Measurements from ENCODE around the gene WNT9A.

WNT9A gene

DNA sequence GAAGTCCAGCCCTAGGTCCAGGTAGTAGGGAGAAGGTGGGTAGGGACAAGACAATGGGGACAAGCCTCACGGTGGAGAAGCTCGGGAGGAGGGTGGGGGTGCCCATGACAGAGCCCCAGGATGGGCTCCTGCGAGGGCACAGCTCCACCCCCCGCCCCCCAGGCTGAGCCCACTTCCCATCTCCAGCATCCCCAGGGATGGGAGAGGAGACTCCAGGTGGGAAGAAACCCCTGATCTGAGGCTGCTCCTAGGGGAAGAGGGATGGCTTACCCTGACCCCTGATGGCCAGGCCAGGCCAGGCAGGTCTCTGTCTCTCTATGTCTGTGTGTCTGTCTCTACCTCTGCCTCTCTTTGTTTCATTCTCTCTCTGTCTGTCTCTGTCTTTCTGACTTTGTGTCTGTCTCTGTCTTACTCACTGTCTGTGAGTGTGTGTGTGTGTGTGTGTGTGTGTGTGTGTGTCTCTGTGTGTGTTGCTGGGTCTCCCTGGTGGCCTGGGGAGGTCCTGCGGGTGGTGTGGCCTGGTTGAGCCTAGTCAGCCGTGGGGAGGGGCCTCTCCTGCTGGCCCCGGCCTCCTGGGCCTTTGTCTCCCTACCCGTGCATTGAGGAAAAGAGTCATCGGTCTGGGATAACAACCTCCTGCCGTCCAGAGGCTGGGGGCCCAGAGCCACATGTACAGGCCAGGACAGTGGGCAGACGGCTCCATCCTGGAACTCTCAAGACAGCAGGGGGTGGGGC is 45.7 kb downstream of the WNT9A start:
- TF ChIP-seq FOXP2 (optimal IDR thresholded peaks at IDR 0.05; ENCODE audit: borderline replicate concordance, extremely low read depth, extremely low read length, insufficient read depth) (no peak), POLR2AphosphoS5 (IDR thresholded peaks at IDR 0.05; ENCODE audit: low read depth, low read length) (no peak), TAF1 (IDR thresholded peaks at IDR 0.05; ENCODE audit: borderline replicate concordance, insufficient read depth, low read length) (no peak), SIN3A (IDR thresholded peaks at IDR 0.05; ENCODE audit: borderline replicate concordance, insufficient read depth, low read length) (no peak)
- TF ChIP-seq, protein P1, sequence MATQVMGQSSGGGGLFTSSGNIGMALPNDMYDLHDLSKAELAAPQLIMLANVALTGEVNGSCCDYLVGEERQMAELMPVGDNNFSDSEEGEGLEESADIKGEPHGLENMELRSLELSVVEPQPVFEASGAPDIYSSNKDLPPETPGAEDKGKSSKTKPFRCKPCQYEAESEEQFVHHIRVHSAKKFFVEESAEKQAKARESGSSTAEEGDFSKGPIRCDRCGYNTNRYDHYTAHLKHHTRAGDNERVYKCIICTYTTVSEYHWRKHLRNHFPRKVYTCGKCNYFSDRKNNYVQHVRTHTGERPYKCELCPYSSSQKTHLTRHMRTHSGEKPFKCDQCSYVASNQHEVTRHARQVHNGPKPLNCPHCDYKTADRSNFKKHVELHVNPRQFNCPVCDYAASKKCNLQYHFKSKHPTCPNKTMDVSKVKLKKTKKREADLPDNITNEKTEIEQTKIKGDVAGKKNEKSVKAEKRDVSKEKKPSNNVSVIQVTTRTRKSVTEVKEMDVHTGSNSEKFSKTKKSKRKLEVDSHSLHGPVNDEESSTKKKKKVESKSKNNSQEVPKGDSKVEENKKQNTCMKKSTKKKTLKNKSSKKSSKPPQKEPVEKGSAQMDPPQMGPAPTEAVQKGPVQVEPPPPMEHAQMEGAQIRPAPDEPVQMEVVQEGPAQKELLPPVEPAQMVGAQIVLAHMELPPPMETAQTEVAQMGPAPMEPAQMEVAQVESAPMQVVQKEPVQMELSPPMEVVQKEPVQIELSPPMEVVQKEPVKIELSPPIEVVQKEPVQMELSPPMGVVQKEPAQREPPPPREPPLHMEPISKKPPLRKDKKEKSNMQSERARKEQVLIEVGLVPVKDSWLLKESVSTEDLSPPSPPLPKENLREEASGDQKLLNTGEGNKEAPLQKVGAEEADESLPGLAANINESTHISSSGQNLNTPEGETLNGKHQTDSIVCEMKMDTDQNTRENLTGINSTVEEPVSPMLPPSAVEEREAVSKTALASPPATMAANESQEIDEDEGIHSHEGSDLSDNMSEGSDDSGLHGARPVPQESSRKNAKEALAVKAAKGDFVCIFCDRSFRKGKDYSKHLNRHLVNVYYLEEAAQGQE (IDR thresholded peaks at IDR 0.05; ENCODE audit: insufficient read depth in 1 of 2, low read depth in 2 of 2, low read length in 2 of 2), result no peak

DNA sequence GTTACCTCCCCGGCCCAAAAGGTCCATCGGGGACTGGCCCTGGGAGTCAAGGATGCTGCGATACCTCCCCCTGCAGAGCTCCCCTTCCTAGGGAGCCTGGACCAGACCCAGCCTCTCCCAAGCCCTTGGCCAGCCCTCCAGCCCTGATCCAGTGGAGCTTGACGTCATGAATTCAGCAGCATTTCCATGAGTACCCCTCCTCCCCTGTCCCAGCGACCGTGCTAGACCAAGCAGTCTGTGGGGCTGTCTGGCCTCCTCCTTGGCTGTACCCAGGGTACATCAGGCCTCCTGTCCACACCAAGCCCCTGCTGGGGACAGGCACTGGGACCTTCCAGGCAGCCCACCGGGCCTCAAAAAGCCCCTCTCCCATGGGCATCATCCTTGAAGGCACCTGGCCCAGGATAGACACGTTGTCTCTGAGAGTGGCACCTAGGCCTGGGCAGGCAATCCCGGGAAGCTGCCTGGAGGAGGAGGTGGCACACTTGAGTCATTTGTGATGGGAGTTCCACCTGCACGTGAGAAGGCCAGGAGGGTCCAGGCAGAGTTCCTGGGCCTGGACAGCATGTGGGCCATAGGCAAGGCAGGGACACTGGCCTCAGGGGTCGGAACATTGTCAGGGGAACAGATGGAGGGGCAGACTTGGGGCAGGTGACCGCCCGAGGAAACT is 46.4 kb downstream of the WNT9A start:
- TF ChIP-seq POLR2AphosphoS5 (IDR thresholded peaks at IDR 0.05; ENCODE audit: low read depth, low read length) (no peak), TAF1 (IDR thresholded peaks at IDR 0.05; ENCODE audit: borderline replicate concordance, insufficient read depth, low read length) (no peak), FOXP2 (optimal IDR thresholded peaks at IDR 0.05; ENCODE audit: borderline replicate concordance, extremely low read depth, extremely low read length, insufficient read depth) (no peak), SIN3A (IDR thresholded peaks at IDR 0.05; ENCODE audit: borderline replicate concordance, insufficient read depth, low read length) (no peak)
- TF ChIP-seq, protein P1 (IDR thresholded peaks at IDR 0.05; ENCODE audit: insufficient read depth in 1 of 2, low read depth in 2 of 2, low read length in 2 of 2), result no peak

DNA sequence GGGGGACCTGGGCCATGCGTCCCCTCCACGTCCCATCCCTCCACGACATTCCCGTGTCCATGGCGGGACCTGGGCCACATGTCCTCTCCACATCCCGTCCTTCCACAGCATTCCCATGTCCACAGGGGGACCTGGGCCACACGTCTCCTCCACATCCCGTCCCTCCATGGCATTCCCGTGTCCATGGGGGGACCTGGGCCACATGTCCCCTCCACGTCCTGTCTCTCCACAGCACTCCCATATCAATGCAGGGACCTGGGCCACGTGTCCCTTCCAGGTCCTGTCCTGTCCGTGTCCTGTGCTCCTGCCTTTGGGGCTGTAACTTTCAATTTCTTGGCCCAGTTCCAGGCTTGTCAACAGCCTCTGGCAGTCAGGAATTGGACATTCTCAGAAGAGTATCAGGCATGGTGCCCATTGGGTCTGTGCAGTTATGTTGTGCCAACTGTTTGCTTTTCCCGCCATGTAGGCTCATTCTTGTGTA is 47.1 kb downstream of the WNT9A start:
- TF ChIP-seq, protein P1 (IDR thresholded peaks at IDR 0.05; ENCODE audit: insufficient read depth in 1 of 2, low read depth in 2 of 2, low read length in 2 of 2), result no peak
- TF ChIP-seq FOXP2 (optimal IDR thresholded peaks at IDR 0.05; ENCODE audit: borderline replicate concordance, extremely low read depth, extremely low read length, insufficient read depth) (no peak), SIN3A (IDR thresholded peaks at IDR 0.05; ENCODE audit: borderline replicate concordance, insufficient read depth, low read length) (no peak), TAF1 (IDR thresholded peaks at IDR 0.05; ENCODE audit: borderline replicate concordance, insufficient read depth, low read length) (no peak), POLR2AphosphoS5 (IDR thresholded peaks at IDR 0.05; ENCODE audit: low read depth, low read length) (no peak)

DNA sequence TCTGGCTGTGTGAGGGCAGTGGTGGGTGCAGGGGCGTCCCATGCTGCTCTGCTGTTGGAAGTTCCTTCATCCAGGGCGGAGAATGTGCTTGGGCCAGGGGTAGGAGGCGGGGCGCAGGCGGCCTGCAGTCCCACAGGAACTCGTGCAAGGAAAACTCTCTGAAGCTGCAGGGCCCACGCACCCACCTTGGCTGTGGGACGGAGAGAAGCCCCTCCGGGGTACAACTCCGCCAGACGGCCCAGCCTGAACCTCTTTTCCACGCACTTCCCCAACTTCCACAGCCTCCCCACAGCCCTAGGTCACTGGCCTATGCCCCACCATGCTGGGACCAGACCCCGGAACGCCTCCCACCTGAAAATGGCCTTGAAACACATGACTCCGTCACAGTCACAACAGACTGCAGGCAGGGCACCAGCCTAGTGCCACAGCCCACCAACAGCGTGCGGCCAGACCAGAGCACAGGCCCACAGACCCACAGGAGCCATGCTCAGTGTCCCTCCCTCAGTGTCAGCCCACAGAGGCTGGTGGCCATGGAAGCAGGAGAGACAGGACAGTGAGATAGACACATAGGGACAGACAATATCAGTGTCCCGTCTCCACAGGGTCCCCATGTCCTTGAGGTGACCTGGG is 47.8 kb downstream of the WNT9A start:
- TF ChIP-seq POLR2AphosphoS5 (IDR thresholded peaks at IDR 0.05; ENCODE audit: low read depth, low read length) (no peak), FOXP2 (optimal IDR thresholded peaks at IDR 0.05; ENCODE audit: borderline replicate concordance, extremely low read depth, extremely low read length, insufficient read depth) (no peak), SIN3A (IDR thresholded peaks at IDR 0.05; ENCODE audit: borderline replicate concordance, insufficient read depth, low read length) (no peak), TAF1 (IDR thresholded peaks at IDR 0.05; ENCODE audit: borderline replicate concordance, insufficient read depth, low read length) (no peak)
- TF ChIP-seq, protein P1 (IDR thresholded peaks at IDR 0.05; ENCODE audit: insufficient read depth in 1 of 2, low read depth in 2 of 2, low read length in 2 of 2), result no peak

Measured in PFSK-1 (cell line).